Loucy (cell line): ENCODE results near the gene ARHGEF17.
A peak's percentile ranks its signal among the peaks of the same experiment; 100 is the strongest.

Source experiments
- H2AFZ ChIP-seq: fragments of 200-600 bp; sonication (generic); 2 replicates; pipeline ENCODE4 v1.6.0; 2016; ENCODE audit warnings: antibody characterized with exemption, mild to moderate bottlenecking, low read length, moderate library complexity
- H3F3A ChIP-seq: fragments of 200-600 bp; 2 replicates; pipeline ENCODE4 v1.6.0; 2016; ENCODE audit warnings: antibody characterized with exemption, low read depth, mild to moderate bottlenecking
- H3K27me3 ChIP-seq: fragments of 200-600 bp; sonication (generic); 2 replicates; pipeline ENCODE4 v1.6.1; 2014; ENCODE audit warnings: low read length, mild to moderate bottlenecking; ENCODE audit not compliant: insufficient read depth, poor library complexity, severe bottlenecking
- H3K36me3 ChIP-seq: fragments of 200-600 bp; sonication (generic); 2 replicates; pipeline ENCODE4 v1.6.1; 2016; ENCODE audit warnings: low read length; ENCODE audit not compliant: insufficient read depth
- H3K4me1 ChIP-seq: fragments of 200-600 bp; sonication (generic); 2 replicates; pipeline ENCODE4 v1.5.1; 2014; ENCODE audit warnings: low read length, mild to moderate bottlenecking; ENCODE audit not compliant: insufficient read depth, poor library complexity, severe bottlenecking
- H3K4me2 ChIP-seq: fragments of 200-600 bp; sonication (generic); 2 replicates; pipeline ENCODE4 v1.6.0; 2014; ENCODE audit warnings: antibody characterized with exemption, low read length, low read depth, mild to moderate bottlenecking; ENCODE audit not compliant: poor library complexity, severe bottlenecking
- H3K4me3 ChIP-seq: fragments of 200-600 bp; sonication (generic); 2 replicates; pipeline ENCODE4 v1.5.1; 2014; ENCODE audit warnings: low read length, mild to moderate bottlenecking, mixed read lengths; ENCODE audit not compliant: poor library complexity, severe bottlenecking
- H3K79me2 ChIP-seq: fragments of 200-600 bp; sonication (generic); 2 replicates; pipeline ENCODE4 v1.6.1; 2014; ENCODE audit warnings: low read length; ENCODE audit not compliant: insufficient read depth
- H3K9ac ChIP-seq: fragments of 200-600 bp; sonication (generic); 2 replicates; pipeline ENCODE4 v1.6.0; 2014; ENCODE audit warnings: mild to moderate bottlenecking, low read depth, low read length, moderate library complexity; ENCODE audit not compliant: poor library complexity, severe bottlenecking
- H3K9me2 ChIP-seq: fragments of 200-600 bp; sonication (generic); replicated peaks from 2 replicates; pipeline ENCODE4 v1.6.1; 2016; ENCODE audit warnings: low read depth, low read length, mixed read lengths
- H3K9me3 ChIP-seq: fragments of 200-600 bp; sonication (generic); 2 replicates; pipeline ENCODE4 v1.6.1; 2014; ENCODE audit warnings: mild to moderate bottlenecking, antibody characterized with exemption, low read length, low read depth; ENCODE audit not compliant: insufficient read depth
- H4K20me1 ChIP-seq: fragments of 200-600 bp; sonication (generic); 2 replicates; pipeline ENCODE4 v1.6.0; 2014; ENCODE audit warnings: antibody characterized with exemption, low read length, mild to moderate bottlenecking; ENCODE audit not compliant: insufficient read depth, poor library complexity, severe bottlenecking
- CTCF ChIP-seq: fragments of 200-600 bp; sonication (generic); conservative IDR thresholded peaks from 2 replicates; pipeline ENCODE4 v1.5.1; 2014; ENCODE audit warnings: mild to moderate bottlenecking, antibody characterized with exemption, low read length
- EZH2phosphoT487 ChIP-seq: fragments of 200-600 bp; IDR thresholded peaks from 2 replicates; pipeline ENCODE4 v1.6.1; 2018; ENCODE audit warnings: antibody characterized with exemption, mild to moderate bottlenecking, moderate library complexity, borderline replicate concordance

ARHGEF17 gene

GRCh38 chr11:73286240-73286810, 21.8 kb upstream of the ARHGEF17 start:
- Histone ChIP-seq H3K4me3 (no peak overlapping the region), H3K9ac (no peak overlapping the region), H3K4me1 (peaks cover 23% of the 10 kb centered on the region), H3K27me3 (no peaks in the 10 kb centered on the region), H4K20me1 (no peaks in the 10 kb centered on the region), H3K79me2 (no peaks in the 10 kb centered on the region), H3K36me3 (no peaks in the 10 kb centered on the region), H3F3A (no peaks in the 10 kb centered on the region), H2AFZ (no peak overlapping the region), H3K9me3 (no peaks in the 10 kb centered on the region), H3K4me2 (no peak overlapping the region), H3K9me2 (no peaks in the 10 kb centered on the region)
- TF ChIP-seq EZH2phosphoT487 = no peak
- no peak; the same call in 1 of the 2 replicates for TF ChIP-seq CTCF

GRCh38 chr11:73287400-73288101, 20.5 kb upstream of the ARHGEF17 start:
- H3K27me3 ChIP-seq = no peaks in the 10 kb centered on the region
- H4K20me1 ChIP-seq = no peaks in the 10 kb centered on the region
- H3K79me2 ChIP-seq = no peaks in the 10 kb centered on the region
- peaks cover 17% of the 10 kb centered on the region for H3K4me1 ChIP-seq
- no peak overlapping the region for H3K4me2 ChIP-seq
- no peaks in the 10 kb centered on the region for H3F3A ChIP-seq
- no peaks in the 10 kb centered on the region for H3K9me2 ChIP-seq
- no peak for TF ChIP-seq EZH2phosphoT487
- TF ChIP-seq CTCF = no peak
- no peak overlapping the region for H3K9ac ChIP-seq
- H3K9me3 ChIP-seq = no peaks in the 10 kb centered on the region
- H2AFZ ChIP-seq = peak overlapping the region; percentile 46; the same call in 1 of the 2 replicates
- no peaks in the 10 kb centered on the region for H3K36me3 ChIP-seq
- no peak overlapping the region for H3K4me3 ChIP-seq

- no peak overlapping the region for H3K4me3 ChIP-seq
- H3K27me3 ChIP-seq = no peaks in the 10 kb centered on the region
- H3K79me2 ChIP-seq = no peaks in the 10 kb centered on the region
- no peaks in the 10 kb centered on the region for H3F3A ChIP-seq
- H4K20me1 ChIP-seq = no peaks in the 10 kb centered on the region
- no peaks in the 10 kb centered on the region for H3K36me3 ChIP-seq
- H2AFZ ChIP-seq = peak overlapping the region; percentile 46
- H3K9ac ChIP-seq = no peak overlapping the region
- peak overlapping the region; percentile 10 for H3K4me2 ChIP-seq
- TF ChIP-seq EZH2phosphoT487 (no peak), CTCF (no peak)
- peaks cover 17% of the 10 kb centered on the region for H3K4me1 ChIP-seq
- no peaks in the 10 kb centered on the region for H3K9me3 ChIP-seq
- H3K9me2 ChIP-seq = no peaks in the 10 kb centered on the region
These were observed 19.7 kb upstream of the ARHGEF17 start for GRCh38 chr11:73288192-73288872.
